HG03354 (cell line): Measurements from ENCODE around the gene GRK5.
"Not testable (repeated sequence)": the region's sequence is repeated elsewhere in the genome, so short reads cannot be mapped to it uniquely, and the experiment has no call there.

Experiments
- ATAC-seq: cut with Tn5 transposase; IDR thresholded peaks from one replicate; pipeline ENCODE4 v1.9.1; 2021; ENCODE audit warnings: mild to moderate bottlenecking; ENCODE audit not compliant: unreplicated experiment, poor library complexity, severe bottlenecking

Gene GRK5

GRCh38 chr10:119421891-119422681 is 214.7 kb downstream of the GRK5 start:
- ATAC-seq, result no peak

- ATAC-seq, result no peak
Measured at GRCh38 chr10:119422682-119423509, 215.5 kb downstream of the GRK5 start.

GRCh38 chr10:119423510-119424257 is 216.3 kb downstream of the GRK5 start:
- no peak for ATAC-seq

GRCh38 chr10:119424258-119424975 is 217.0 kb downstream of the GRK5 start:
- ATAC-seq, result no peak

GRCh38 chr10:119425102-119425880 is 217.9 kb downstream of the GRK5 start:
- no peak for ATAC-seq

- no peak for ATAC-seq
Measured at GRCh38 chr10:119425881-119426170, 218.5 kb downstream of the GRK5 start.

- no peak for ATAC-seq
Measured at GRCh38 chr10:119426699-119427098, 219.3 kb downstream of the GRK5 start.

- no peak for ATAC-seq
Measured at GRCh38 chr10:119427263-119427864, 220.0 kb downstream of the GRK5 start.

GRCh38 chr10:119428789-119429188 is 221.4 kb downstream of the GRK5 start:
- no peak for ATAC-seq

- ATAC-seq, result no peak
Measured at GRCh38 chr10:119429771-119430170, 222.4 kb downstream of the GRK5 start.

GRCh38 chr10:119431034-119431772 is 223.8 kb downstream of the GRK5 start:
- ATAC-seq, result no peak

- no peak for ATAC-seq
Measured at GRCh38 chr10:119431773-119432135, 224.4 kb downstream of the GRK5 start.

GRCh38 chr10:119434942-119435341 is 227.6 kb downstream of the GRK5 start:
- ATAC-seq, result not testable (repeated sequence)

GRCh38 chr10:119438717-119439116 is 231.3 kb downstream of the GRK5 start:
- no peak for ATAC-seq

- ATAC-seq, result no peak
Measured at GRCh38 chr10:119439922-119440321, 232.6 kb downstream of the GRK5 start.

GRCh38 chr10:119441151-119441821 is 233.9 kb downstream of the GRK5 start:
- no peak for ATAC-seq

GRCh38 chr10:119441921-119442757 is 234.8 kb downstream of the GRK5 start:
- peak; percentile 44 for ATAC-seq
